Stimulated activated CD4-positive, alpha-beta T cell treated with anti-CD3 and anti-CD28 coated beads, Interleukin-15, amount 100 ng/mL, for 1 hour (primary cell): ENCODE measurements around the gene VCL.

Experiments
- DNase-seq, 2 donors: peaks; one replicate each; pipeline ENCODE4 v3.0.0-alpha.2; 2020; ENCODE audit warnings: low read depth in 1 of 2, low spot score in 1 of 2

VCL gene

GRCh38 chr10:74071157-74071556 lies 73.2 kb downstream of the VCL start:
- DNase-seq: no peak

GRCh38 chr10:74072503-74072902 lies 74.6 kb downstream of the VCL start:
- DNase-seq: no peak

- no peak for DNase-seq
These were observed 78.0 kb downstream of the VCL start for GRCh38 chr10:74075906-74076305.

DNA sequence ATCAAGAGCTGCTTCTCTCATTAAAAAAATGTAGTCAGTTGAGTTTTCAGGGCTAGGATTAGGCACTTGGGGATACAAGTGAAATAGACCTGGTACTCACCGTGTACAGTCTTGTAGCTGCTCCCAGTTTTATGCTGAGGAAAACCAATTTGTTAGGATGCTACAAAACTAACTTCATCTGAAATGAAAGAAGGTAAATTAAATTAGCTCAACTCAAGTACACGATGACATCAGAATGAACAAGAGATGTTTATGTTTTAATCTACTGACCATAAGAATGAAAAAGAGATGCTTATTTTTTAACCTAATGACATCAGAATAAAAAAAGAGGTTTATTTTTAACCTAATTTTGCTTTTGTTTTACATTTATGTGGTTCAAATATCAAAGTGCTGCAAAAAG lies 79.0 kb downstream of the VCL start:
- DNase-seq: no peak

GRCh38 chr10:74077416-74077815 lies 79.5 kb downstream of the VCL start:
- DNase-seq: no peak

DNA sequence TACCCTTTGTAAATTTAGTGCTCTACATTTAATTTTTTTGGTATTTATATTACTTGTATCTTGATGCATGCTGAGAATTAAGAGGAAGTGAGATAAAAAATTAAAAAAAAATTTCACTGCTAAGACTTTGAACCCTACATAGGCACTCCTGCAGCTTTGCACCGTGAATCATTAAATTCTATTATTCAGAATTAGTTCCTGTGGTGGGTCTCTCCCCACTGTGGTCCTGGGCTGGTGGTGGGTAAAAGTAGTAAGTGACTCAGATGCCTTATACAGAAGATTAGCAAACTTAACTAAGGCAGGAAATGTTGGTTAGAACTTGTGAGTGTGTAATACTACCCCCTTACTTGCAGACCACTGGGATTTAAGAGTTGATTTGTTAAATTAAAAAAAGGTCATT lies 80.1 kb downstream of the VCL start:
- no peak for DNase-seq

GRCh38 chr10:74079028-74079935 lies 81.4 kb downstream of the VCL start:
- DNase-seq: no peak

GRCh38 chr10:74079936-74080590 lies 82.1 kb downstream of the VCL start:
- no peak for DNase-seq

DNA sequence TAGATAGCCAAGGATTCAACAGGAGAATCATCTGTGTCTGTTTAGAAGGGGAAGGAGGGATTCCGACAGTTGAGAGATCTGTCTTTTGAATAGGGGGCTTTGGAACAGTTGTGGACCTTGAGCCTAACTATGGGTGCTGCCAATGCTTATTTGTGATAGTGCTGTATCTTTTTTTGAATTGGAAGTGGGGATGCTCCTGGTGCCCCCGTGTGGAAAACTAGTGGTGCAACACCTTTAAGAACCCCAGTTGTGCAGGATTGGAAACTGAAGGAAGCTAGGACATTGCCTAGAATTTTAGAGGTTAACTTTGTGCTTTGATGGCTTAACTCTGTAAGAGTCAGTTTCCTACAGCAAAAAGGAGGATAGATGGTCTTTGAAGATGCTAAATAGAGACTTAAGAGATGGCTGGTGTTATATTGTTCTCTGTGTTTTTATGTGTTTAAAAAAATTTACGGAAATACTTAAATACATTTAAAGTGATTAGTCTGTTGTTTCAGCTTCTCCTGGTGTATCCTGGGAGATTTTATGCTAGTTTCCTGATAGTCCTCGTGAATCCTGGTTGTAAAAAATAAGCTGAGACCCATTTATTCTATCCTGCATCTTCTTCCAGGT lies 83.4 kb downstream of the VCL start:
- no peak for DNase-seq

DNA sequence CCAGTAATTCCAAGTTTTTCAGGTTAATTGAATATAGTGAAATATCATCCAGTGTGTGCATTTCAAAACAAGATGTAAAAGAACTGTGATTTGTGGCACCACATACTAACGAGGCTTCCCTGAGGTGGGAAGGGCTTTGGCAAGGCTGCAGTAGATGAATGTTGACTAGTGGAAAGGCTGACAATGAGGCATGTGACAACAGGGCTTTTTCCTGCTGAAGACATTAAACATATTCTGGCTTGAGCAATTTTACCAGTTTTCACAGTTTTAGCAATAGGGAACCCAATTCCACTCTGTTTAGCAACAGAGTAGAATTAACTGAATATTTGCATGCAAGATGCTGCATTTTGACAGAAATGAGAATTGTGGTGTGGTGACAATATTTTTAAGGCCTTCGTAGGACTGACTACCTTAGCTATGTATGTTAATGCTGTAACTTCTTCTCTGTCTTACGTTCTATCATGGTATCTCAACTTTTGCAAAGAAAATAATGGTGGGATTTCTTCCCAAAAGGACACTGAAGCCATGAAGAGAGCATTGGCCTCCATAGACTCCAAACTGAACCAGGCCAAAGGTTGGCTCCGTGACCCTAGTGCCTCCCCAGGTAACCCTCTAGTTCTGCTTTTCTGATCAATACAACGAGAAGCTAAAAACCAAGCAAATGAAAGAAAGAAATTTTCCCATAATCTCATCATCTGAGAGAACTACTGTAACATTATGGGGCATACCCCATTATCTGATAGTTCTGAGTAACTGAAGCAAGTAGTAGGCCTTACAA lies 84.2 kb downstream of the VCL start:
- DNase-seq: no peak

GRCh38 chr10:74083304-74083703 lies 85.4 kb downstream of the VCL start:
- DNase-seq: no peak

GRCh38 chr10:74084955-74085354 lies 87.0 kb downstream of the VCL start:
- DNase-seq: no peak

DNA sequence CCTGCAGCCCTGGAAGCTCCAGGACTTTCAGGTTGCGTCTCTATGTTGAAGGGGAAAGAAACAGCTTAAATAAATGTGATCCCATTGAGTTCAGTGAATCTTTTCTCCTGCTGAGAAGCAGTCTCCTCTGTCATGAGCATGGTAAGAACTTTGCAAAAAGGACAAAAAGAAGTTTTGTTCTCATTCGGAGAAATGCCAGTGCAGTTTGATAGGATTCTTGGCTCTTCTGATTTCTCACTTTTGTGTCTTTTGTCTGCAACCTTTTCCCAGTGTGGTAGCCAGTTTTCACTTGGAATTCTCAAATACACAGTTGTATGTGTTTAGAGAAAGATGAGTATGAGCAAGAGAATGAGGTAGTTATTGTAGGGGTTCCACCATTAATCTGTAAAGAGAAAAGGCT lies 88.4 kb downstream of the VCL start:
- no peak for DNase-seq

- no peak for DNase-seq
These were observed 90.8 kb downstream of the VCL start for GRCh38 chr10:74088722-74089121.

DNA sequence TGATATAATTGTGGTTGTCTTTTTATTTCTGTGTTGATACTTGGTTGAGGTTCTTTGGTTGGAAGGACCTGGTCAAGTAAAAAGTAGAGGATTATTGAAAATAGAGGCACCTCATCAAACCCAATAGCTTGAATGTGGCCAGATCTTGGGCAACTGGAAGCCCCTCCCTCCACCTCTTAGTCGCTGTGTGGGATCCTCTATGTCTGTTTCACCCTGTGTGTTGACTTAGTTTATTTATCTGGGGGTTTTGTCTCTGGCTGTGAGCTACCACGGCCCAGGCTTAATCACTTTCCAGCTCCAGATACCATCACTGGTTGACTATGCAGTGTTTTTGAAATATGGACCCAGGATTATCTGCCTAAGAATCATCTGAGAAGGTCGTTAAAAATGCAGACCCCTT lies 94.5 kb downstream of the VCL start:
- DNase-seq: no peak

- no peak for DNase-seq
These were observed 95.7 kb downstream of the VCL start for GRCh38 chr10:74093530-74094164.

- DNase-seq: no peak
These were observed 96.3 kb downstream of the VCL start for GRCh38 chr10:74094231-74094630.

- no peak for DNase-seq
These were observed 98.9 kb downstream of the VCL start for GRCh38 chr10:74096777-74097176.

GRCh38 chr10:74097776-74098175 lies 99.9 kb downstream of the VCL start:
- no peak for DNase-seq

DNA sequence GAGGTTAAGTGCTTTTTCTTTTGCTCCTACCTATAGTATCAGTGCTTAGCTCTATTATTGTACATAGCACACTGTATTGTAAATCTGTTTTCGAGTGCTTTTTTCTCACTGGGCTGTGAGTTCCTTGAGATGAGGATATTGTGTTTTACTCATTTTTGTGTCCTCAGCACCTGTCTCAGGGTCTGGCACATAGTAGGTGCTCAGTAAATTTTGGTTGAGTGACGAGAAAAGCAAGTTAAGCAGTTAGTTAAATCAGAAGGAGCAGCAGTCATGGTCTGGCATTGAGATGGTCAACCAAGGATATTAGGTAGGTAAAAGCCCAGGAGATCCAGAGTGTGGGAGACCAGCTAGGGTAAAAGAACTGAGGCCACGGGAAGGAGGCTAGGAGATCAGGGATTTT lies 101.5 kb downstream of the VCL start:
- DNase-seq: no peak

DNA sequence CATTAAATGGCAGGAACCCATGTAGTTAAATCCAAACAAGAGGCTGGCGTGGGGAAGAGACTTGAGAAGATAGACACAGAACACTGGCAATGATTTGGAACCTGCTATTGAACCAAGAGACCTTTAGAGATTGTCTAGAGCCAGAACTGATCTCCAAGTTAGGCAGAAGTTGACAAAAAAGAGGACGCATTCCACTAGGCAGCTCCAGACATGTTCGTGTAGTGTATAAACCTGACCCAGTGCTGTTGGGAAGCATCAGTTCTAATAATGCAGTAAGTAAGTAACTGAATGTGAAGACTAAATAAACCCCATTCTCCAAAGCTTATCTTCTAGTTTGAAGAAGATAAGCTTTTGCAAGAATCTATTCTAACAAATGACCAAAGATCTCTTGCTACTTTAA lies 101.9 kb downstream of the VCL start:
- no peak for DNase-seq
